H9 (cell line): ENCODE data around the gene GCAT. TPM values are rescaled to one million over a fixed set of nuclear protein-coding genes. Genes with fewer than 3 reads are reported as not detected.

Source experiments
- DNase-seq: peaks from one replicate; pipeline ENCODE4 v3.0.0-alpha.2; 2017
- H2AFZ ChIP-seq: one replicate; pipeline ENCODE4 v1.6.1; 2013; ENCODE audit warnings: mild to moderate bottlenecking, low read length, control low read depth, moderate library complexity
- H2AK5ac ChIP-seq: 2 replicates; pipeline ENCODE4 v1.6.1; 2013; ENCODE audit warnings: low read length, control low read depth, mixed read lengths; ENCODE audit not compliant: insufficient read length
- H2BK120ac ChIP-seq: one replicate; pipeline ENCODE4 v1.6.1; 2013; ENCODE audit warnings: low read depth, mild to moderate bottlenecking, low read length, control low read depth, inconsistent platforms; ENCODE audit not compliant: poor library complexity, severe bottlenecking
- H2BK12ac ChIP-seq: 2 replicates; pipeline ENCODE4 v1.6.1; 2013; ENCODE audit warnings: low read length, control low read depth, mixed read lengths, low read depth; ENCODE audit not compliant: insufficient read length
- H2BK15ac ChIP-seq: 2 replicates; pipeline ENCODE4 v1.6.1; 2013; ENCODE audit warnings: low read depth, low read length, control low read depth
- H2BK20ac ChIP-seq: one replicate; pipeline ENCODE4 v1.6.1; 2013; ENCODE audit warnings: low read depth, mild to moderate bottlenecking, low read length, control low read depth, inconsistent platforms; ENCODE audit not compliant: poor library complexity, severe bottlenecking
- H2BK5ac ChIP-seq: 2 replicates; pipeline ENCODE4 v1.6.1; 2013; ENCODE audit warnings: low read length, control low read depth, mixed read lengths; ENCODE audit not compliant: insufficient read length
- H3K14ac ChIP-seq: 2 replicates; pipeline ENCODE4 v1.6.1; 2013; ENCODE audit warnings: low read length, control low read depth; ENCODE audit not compliant: insufficient read depth
- H3K18ac ChIP-seq: 2 replicates; pipeline ENCODE4 v1.6.1; 2013; ENCODE audit warnings: low read depth, mild to moderate bottlenecking, mixed read lengths, low read length, control low read depth; ENCODE audit not compliant: insufficient read length
- H3K23ac ChIP-seq: 2 replicates; pipeline ENCODE4 v1.6.1; 2013; ENCODE audit warnings: low read length, control low read depth, mixed read lengths, low read depth; ENCODE audit not compliant: insufficient read length
- H3K23me2 ChIP-seq: 2 replicates; pipeline ENCODE4 v1.6.1; 2013; ENCODE audit warnings: low read depth, mild to moderate bottlenecking, mixed read lengths, low read length, control low read depth; ENCODE audit not compliant: insufficient read length, poor library complexity, severe bottlenecking
- H3K27ac ChIP-seq: 2 replicates; pipeline ENCODE4 v1.5.1; 2013; ENCODE audit warnings: low read length, control low read depth, mixed read lengths, low read depth; ENCODE audit not compliant: insufficient read length
- H3K27me3 ChIP-seq: 2 replicates; pipeline ENCODE4 v1.6.1; 2013; ENCODE audit warnings: low read length, control low read depth, inconsistent platforms; ENCODE audit not compliant: insufficient read depth
- H3K4ac ChIP-seq: 2 replicates; pipeline ENCODE4 v1.6.1; 2013; ENCODE audit warnings: low read depth, mild to moderate bottlenecking, control low read depth, inconsistent platforms, low read length, moderate library complexity
- H3K4me1 ChIP-seq: 2 replicates; pipeline ENCODE4 v1.6.1; 2013; ENCODE audit warnings: low read length, control low read depth, inconsistent platforms; ENCODE audit not compliant: insufficient read depth
- H3K4me2 ChIP-seq: 2 replicates; pipeline ENCODE4 v1.6.1; 2013; ENCODE audit warnings: low read length, control low read depth, mixed read lengths; ENCODE audit not compliant: insufficient read length, insufficient read depth
- H3K56ac ChIP-seq: 2 replicates; pipeline ENCODE4 v1.6.1; 2013; ENCODE audit warnings: low read depth, mild to moderate bottlenecking, mixed read lengths, low read length, control low read depth; ENCODE audit not compliant: insufficient read length
- H3K79me1 ChIP-seq: 2 replicates; pipeline ENCODE4 v1.6.1; 2013; ENCODE audit warnings: low read depth, mild to moderate bottlenecking, moderate library complexity, low read length, control low read depth, inconsistent platforms; ENCODE audit not compliant: insufficient read depth, poor library complexity, severe bottlenecking
- H3K79me2 ChIP-seq: 2 replicates; pipeline ENCODE4 v1.6.1; 2013; ENCODE audit warnings: low read length, control low read depth, inconsistent platforms; ENCODE audit not compliant: insufficient read depth
- H3K9ac ChIP-seq: 2 replicates; pipeline ENCODE4 v1.6.1; 2013; ENCODE audit warnings: low read length, control low read depth, mixed read lengths; ENCODE audit not compliant: insufficient read length; ENCODE audit errors: extremely low read depth
- H3K9me3 ChIP-seq: one replicate; pipeline ENCODE4 v1.6.1; 2013; ENCODE audit warnings: low read depth, low read length, inconsistent platforms; ENCODE audit not compliant: control insufficient read depth
- H3T11ph ChIP-seq: one replicate; pipeline ENCODE4 v1.6.1; 2013; ENCODE audit warnings: mild to moderate bottlenecking, low read length, control low read depth, inconsistent platforms
- H4K20me1 ChIP-seq: one replicate; pipeline ENCODE4 v1.6.1; 2013; ENCODE audit not compliant: control insufficient read depth, insufficient read length, insufficient read depth
- H4K5ac ChIP-seq: 2 replicates; pipeline ENCODE4 v1.6.1; 2013; ENCODE audit warnings: low read depth, mild to moderate bottlenecking, mixed read lengths, low read length, control low read depth; ENCODE audit not compliant: insufficient read length
- H4K8ac ChIP-seq: replicated peaks from 2 replicates; pipeline ENCODE4 v1.6.1; 2013; ENCODE audit warnings: low read length, control low read depth, mixed read lengths, low read depth; ENCODE audit not compliant: insufficient read length
- H4K91ac ChIP-seq: 2 replicates; pipeline ENCODE4 v1.6.1; 2013; ENCODE audit warnings: low read depth, mild to moderate bottlenecking, moderate library complexity, mixed read lengths, low read length, control low read depth; ENCODE audit not compliant: insufficient read length
- H3K27ac Mint-ChIP-seq, 3 experiments: 2 replicates in 2 of 3; 3 replicates in 1 of 3; pipeline ENCODE4 v1.8.0; 2020 to 2021; ENCODE audit warnings: mixed read lengths in 3 of 3, mild to moderate bottlenecking in 1 of 3, moderate library complexity in 1 of 3
- H3K27me3 Mint-ChIP-seq: 2 replicates; pipeline ENCODE4 v1.8.0; 2021; ENCODE audit warnings: low read depth, mild to moderate bottlenecking, moderate library complexity, mixed read lengths
- H3K36me3 Mint-ChIP-seq, 3 experiments: 2 replicates in 2 of 3; 3 replicates in 1 of 3; pipeline ENCODE4 v1.8.0; 2020 to 2021; ENCODE audit warnings: low read depth in 3 of 3, mixed read lengths in 3 of 3; ENCODE audit not compliant: insufficient read depth in 1 of 3
- H3K4me1 Mint-ChIP-seq, 2 experiments: 2 replicates each; pipeline ENCODE4 v1.8.0; 2020; ENCODE audit warnings: mixed read lengths in 2 of 2
- H3K4me3 Mint-ChIP-seq, 2 experiments: 2 replicates in 1 of 2; 3 replicates in 1 of 2; pipeline ENCODE4 v1.8.0; 2020 to 2021; ENCODE audit warnings: mild to moderate bottlenecking in 2 of 2, mixed read lengths in 2 of 2, moderate library complexity in 1 of 2
- H3K9me3 Mint-ChIP-seq, 2 experiments: 2 replicates in 1 of 2; 3 replicates in 1 of 2; pipeline ENCODE4 v1.8.0; 2020; ENCODE audit warnings: mild to moderate bottlenecking in 2 of 2, mixed read lengths in 2 of 2, moderate library complexity in 1 of 2
- CTCF ChIP-seq: fragments of 200-600 bp; sonication (generic); conservative IDR thresholded peaks from 3 replicates; pipeline ENCODE4 v1.8.0; 2021; ENCODE audit warnings: antibody characterized with exemption, mild to moderate bottlenecking
- WGBS: extraction: QIAGEN DNeasy Blood & Tissue Kit; methylation state at CpG from one replicate; pipeline ENCODE4 v1.1.7; 2013; ENCODE audit warnings: missing lambda C conversion rate, low lambda C conversion rate, mixed read lengths; ENCODE audit not compliant: insufficient read length; ENCODE audit errors: extremely low coverage; 5-methylcytosine and 5-hydroxymethylcytosine counted together
- total RNA-seq: library from RNA; stranded (reverse); gene quantifications from 2 replicates; pipeline ENCODE4 v1.2.1, GENCODE V29; 2021

GCAT gene
- total RNA-seq, 1 experiment from 2014 or later = 26.9 TPM

- Mint-ChIP-seq H3K9me3 (no peaks in the 10 kb centered on the region), H3K36me3 (peaks cover 3 to 50% (median 37%) of the 10 kb centered on the region in 3 experiments; a peak in 6 of 7 replicates), H3K27me3 (peaks cover 3% of the 10 kb centered on the region), H3K4me1 (0 out of 4 replicates have a peak, but pooled peaks cover 0 to 3% of the 10 kb centered on the region in 2 experiments), H3K4me3 (no peak overlapping the region), H3K27ac (no peak overlapping the region)
- no peak overlapping the region for H4K91ac ChIP-seq
- H2BK120ac ChIP-seq = no peak overlapping the region
- WGBS = no CpG with 5 or more reads among the region's 8 CpGs
- no peak overlapping the region for H3K23ac ChIP-seq
- no peak overlapping the region for H3K4me2 ChIP-seq
- no peak overlapping the region for H3K56ac ChIP-seq
- DNase-seq = no peak
- H3K27me3 ChIP-seq = no peaks in the 10 kb centered on the region; the same call in 1 of the 2 replicates
- H2AK5ac ChIP-seq = no peak overlapping the region
- no peak overlapping the region for H3K27ac ChIP-seq
- H4K8ac ChIP-seq = no peak overlapping the region
- H2BK15ac ChIP-seq = no peak overlapping the region
- no peaks in the 10 kb centered on the region for H3K4me1 ChIP-seq
- no peaks in the 10 kb centered on the region for H3K23me2 ChIP-seq
- H2AFZ ChIP-seq = no peak overlapping the region
- H3T11ph ChIP-seq = no peak overlapping the region
- no peak overlapping the region for H3K9ac ChIP-seq
- no peak overlapping the region for H2BK20ac ChIP-seq
- no peak overlapping the region for H3K4ac ChIP-seq
- no peak overlapping the region for H3K14ac ChIP-seq
- H3K9me3 ChIP-seq = no peaks in the 10 kb centered on the region
- no peak overlapping the region for H3K18ac ChIP-seq
- no peak for TF ChIP-seq CTCF
- H3K79me1 ChIP-seq = no peaks in the 10 kb centered on the region
- H2BK5ac ChIP-seq = no peak overlapping the region
- H3K79me2 ChIP-seq = no peaks in the 10 kb centered on the region
- H4K20me1 ChIP-seq = no peaks in the 10 kb centered on the region
- no peak overlapping the region for H2BK12ac ChIP-seq
- H4K5ac ChIP-seq = no peak overlapping the region
Measured at GRCh38 chr22:37765953-37766576, 41.7 kb upstream of the GCAT start.
